ENCODE data around the gene CANT1. TPM values are rescaled to one million over a fixed set of nuclear protein-coding genes. Genes with fewer than 3 reads are reported as not detected.
"Not testable (repeated sequence)": the region's sequence is repeated elsewhere in the genome, so short reads cannot be mapped to it uniquely, and the experiment has no call there.

The CANT1 gene
- total RNA-seq, 1 donor from 2014 or later = 23.1 TPM

GRCh38 chr17:78967782-78968362, 41.7 kb downstream of the CANT1 start:
- Histone ChIP-seq H3K4me1 (peaks cover 18% of the 10 kb centered on the region), H3K27me3 (no peaks in the 10 kb centered on the region), H3K27ac (no peak overlapping the region), H3K9me3 (no peaks in the 10 kb centered on the region), H3K4me3 (no peak overlapping the region), H3K36me3 (no peaks in the 10 kb centered on the region)
- no peak for DNase-seq (ENCODE audit: extremely low spot score in 2 of 2)
- no peak for TF ChIP-seq POLR2AphosphoS5 (IDR thresholded peaks at IDR 0.05; ENCODE audit: insufficient read depth in 1 of 2, low read depth in 1 of 2)
- TF ChIP-seq CTCF (IDR thresholded peaks at IDR 0.05) = no peak
- no peak for TF ChIP-seq POLR2A (IDR thresholded peaks at IDR 0.05)
- intact Hi-C loops (cut with DNase I) = no loop called here

- no peak overlapping the region for H3K27ac ChIP-seq
- H3K4me1 ChIP-seq = peaks cover 18% of the 10 kb centered on the region
- no peaks in the 10 kb centered on the region for H3K36me3 ChIP-seq
- intact Hi-C loops (cut with DNase I) = no loop called here
- no peaks in the 10 kb centered on the region for H3K9me3 ChIP-seq
- H3K4me3 ChIP-seq = no peak overlapping the region
- no peak for DNase-seq (ENCODE audit: extremely low spot score in 2 of 2)
- TF ChIP-seq POLR2A (IDR thresholded peaks at IDR 0.05) = no peak
- no peak for TF ChIP-seq POLR2AphosphoS5 (IDR thresholded peaks at IDR 0.05; ENCODE audit: insufficient read depth in 1 of 2, low read depth in 1 of 2)
- TF ChIP-seq CTCF (IDR thresholded peaks at IDR 0.05) = no peak
- no peaks in the 10 kb centered on the region for H3K27me3 ChIP-seq
Observed at GRCh38 chr17:78966910-78967600, 42.5 kb downstream of the CANT1 start.

DNA sequence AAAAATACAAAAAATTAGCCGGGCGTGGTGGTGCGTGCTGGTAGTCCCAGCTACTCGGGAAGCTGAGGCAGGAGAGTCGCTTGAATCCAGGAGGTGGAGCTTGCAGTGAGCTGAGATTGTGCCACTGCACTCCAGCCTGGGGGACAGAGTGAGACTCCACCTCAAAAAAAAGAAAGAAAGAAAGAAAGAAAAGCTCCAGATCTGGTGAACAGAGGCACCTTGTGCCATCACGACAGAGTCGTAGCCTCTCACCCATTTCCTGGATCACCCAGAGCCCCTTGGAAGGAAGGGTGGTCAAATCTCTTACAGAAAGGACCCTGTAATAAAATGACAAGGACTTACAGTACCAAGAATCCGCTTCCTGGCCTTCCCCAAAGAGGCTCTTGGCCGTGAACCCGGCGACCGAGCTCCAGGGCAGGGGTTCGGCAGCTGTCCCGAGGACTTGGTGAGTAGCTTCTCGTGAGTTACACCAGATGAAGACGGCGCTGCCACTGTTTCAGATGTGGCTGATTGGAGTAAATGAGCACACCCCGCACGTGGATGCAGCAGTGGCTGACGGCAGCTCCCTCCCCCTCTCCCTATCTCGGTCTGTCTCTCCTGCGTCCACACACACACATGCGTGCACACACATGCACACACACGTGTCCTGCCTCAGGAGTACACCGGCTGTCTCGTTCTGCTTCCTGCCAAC, 43.3 kb downstream of the CANT1 start:
- Histone ChIP-seq H3K9me3 (no peaks in the 10 kb centered on the region), H3K4me3 (no peak overlapping the region), H3K27ac (no peak overlapping the region), H3K4me1 (peaks cover 12% of the 10 kb centered on the region), H3K27me3 (no peaks in the 10 kb centered on the region), H3K36me3 (no peaks in the 10 kb centered on the region)
- no peak for TF ChIP-seq POLR2A (IDR thresholded peaks at IDR 0.05)
- TF ChIP-seq CTCF (IDR thresholded peaks at IDR 0.05) = no peak
- TF ChIP-seq POLR2AphosphoS5 (IDR thresholded peaks at IDR 0.05; ENCODE audit: insufficient read depth in 1 of 2, low read depth in 1 of 2) = no peak
- no peak for DNase-seq (ENCODE audit: extremely low spot score in 2 of 2)
- intact Hi-C loops (cut with DNase I) = no loop called here

- no peaks in the 10 kb centered on the region for H3K9me3 ChIP-seq
- no peak for DNase-seq (ENCODE audit: extremely low spot score in 2 of 2)
- no peak overlapping the region for H3K27ac ChIP-seq
- peaks cover 5% of the 10 kb centered on the region for H3K4me1 ChIP-seq
- H3K36me3 ChIP-seq = no peaks in the 10 kb centered on the region
- no peaks in the 10 kb centered on the region for H3K27me3 ChIP-seq
- intact Hi-C loops (cut with DNase I) = no loop called here
- TF ChIP-seq CTCF (IDR thresholded peaks at IDR 0.05) = no peak
- no peak for TF ChIP-seq POLR2AphosphoS5 (IDR thresholded peaks at IDR 0.05; ENCODE audit: insufficient read depth in 1 of 2, low read depth in 1 of 2)
- TF ChIP-seq POLR2A (IDR thresholded peaks at IDR 0.05) = no peak
- no peak overlapping the region for H3K4me3 ChIP-seq
Observed at GRCh38 chr17:78965491-78965924, 44.1 kb downstream of the CANT1 start.

- TF ChIP-seq POLR2A (IDR thresholded peaks at IDR 0.05) = no peak
- TF ChIP-seq CTCF (IDR thresholded peaks at IDR 0.05) = no peak
- no peak for TF ChIP-seq POLR2AphosphoS5 (IDR thresholded peaks at IDR 0.05; ENCODE audit: insufficient read depth in 1 of 2, low read depth in 1 of 2)
- no peaks in the 10 kb centered on the region for H3K9me3 ChIP-seq
- H3K27me3 ChIP-seq = no peaks in the 10 kb centered on the region
- no peaks in the 10 kb centered on the region for H3K4me1 ChIP-seq
- no peaks in the 10 kb centered on the region for H3K36me3 ChIP-seq
- no peak overlapping the region for H3K4me3 ChIP-seq
- DNase-seq (ENCODE audit: extremely low spot score in 2 of 2) = no peak
- no peak overlapping the region for H3K27ac ChIP-seq
- intact Hi-C loops (cut with DNase I) = no loop called here
Observed at GRCh38 chr17:78963378-78963777, 46.2 kb downstream of the CANT1 start.

- H3K9me3 ChIP-seq; H3K27me3 ChIP-seq; DNase-seq (ENCODE audit: extremely low spot score in 2 of 2); H3K4me3 ChIP-seq; intact Hi-C loops (cut with DNase I); H3K4me1 ChIP-seq; H3K27ac ChIP-seq; H3K36me3 ChIP-seq: not testable (repeated sequence)
Observed at GRCh38 chr17:78962984-78963348, 46.6 kb downstream of the CANT1 start.
